Breast epithelium (tissue), 3 donors: Measurements from ENCODE around the gene CUL9.

Experiments
- CTCF ChIP-seq, 3 donors: fragments of 450-650 bp; IDR thresholded peaks; one replicate each; pipeline ENCODE4 v1.5.1; 2016 to 2017; ENCODE audit warnings: antibody characterized with exemption in 3 of 3, mild to moderate bottlenecking in 3 of 3, moderate library complexity in 3 of 3
- POLR2A ChIP-seq: fragments of 450-650 bp; IDR thresholded peaks from one replicate; pipeline ENCODE4 v1.6.1; 2016; ENCODE audit warnings: antibody characterized with exemption, mild to moderate bottlenecking, moderate library complexity
- POLR2AphosphoS5 ChIP-seq, 3 donors: sonication (generic); formaldehyde crosslinking; IDR thresholded peaks; one replicate each; pipeline ENCODE4 v1.6.1; 2017; ENCODE audit warnings: antibody characterized with exemption in 3 of 3

- TF ChIP-seq CTCF (IDR thresholded peaks at IDR 0.05) (no peak), POLR2A (no peak), POLR2AphosphoS5 (IDR thresholded peaks at IDR 0.05) (no peak)
Measured at GRCh38 chr6:43246301-43247113, 64.5 kb downstream of the CUL9 start.
